ENCODE data around the gene MYO7B.

DNA sequence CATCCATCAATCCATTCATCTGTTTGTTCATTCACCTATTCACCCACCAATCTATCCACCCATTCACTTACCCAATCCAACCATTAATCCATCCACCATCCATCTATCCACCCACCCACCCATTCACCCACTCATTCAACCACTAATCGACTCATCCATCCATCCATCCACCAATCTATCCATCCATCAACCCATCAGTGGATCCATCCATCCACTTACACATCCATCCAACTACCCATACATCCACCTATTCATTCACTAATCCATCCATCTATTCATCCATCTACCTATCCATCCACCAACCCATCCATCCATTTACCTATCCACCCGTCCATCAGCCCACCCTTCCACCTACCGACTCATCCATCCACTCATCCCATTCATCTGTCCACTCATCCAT, 11.3 kb downstream of the MYO7B start:
- TF ChIP-seq, protein P1, sequence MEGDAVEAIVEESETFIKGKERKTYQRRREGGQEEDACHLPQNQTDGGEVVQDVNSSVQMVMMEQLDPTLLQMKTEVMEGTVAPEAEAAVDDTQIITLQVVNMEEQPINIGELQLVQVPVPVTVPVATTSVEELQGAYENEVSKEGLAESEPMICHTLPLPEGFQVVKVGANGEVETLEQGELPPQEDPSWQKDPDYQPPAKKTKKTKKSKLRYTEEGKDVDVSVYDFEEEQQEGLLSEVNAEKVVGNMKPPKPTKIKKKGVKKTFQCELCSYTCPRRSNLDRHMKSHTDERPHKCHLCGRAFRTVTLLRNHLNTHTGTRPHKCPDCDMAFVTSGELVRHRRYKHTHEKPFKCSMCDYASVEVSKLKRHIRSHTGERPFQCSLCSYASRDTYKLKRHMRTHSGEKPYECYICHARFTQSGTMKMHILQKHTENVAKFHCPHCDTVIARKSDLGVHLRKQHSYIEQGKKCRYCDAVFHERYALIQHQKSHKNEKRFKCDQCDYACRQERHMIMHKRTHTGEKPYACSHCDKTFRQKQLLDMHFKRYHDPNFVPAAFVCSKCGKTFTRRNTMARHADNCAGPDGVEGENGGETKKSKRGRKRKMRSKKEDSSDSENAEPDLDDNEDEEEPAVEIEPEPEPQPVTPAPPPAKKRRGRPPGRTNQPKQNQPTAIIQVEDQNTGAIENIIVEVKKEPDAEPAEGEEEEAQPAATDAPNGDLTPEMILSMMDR (IDR thresholded peaks at IDR 0.05) = no peak
- TF ChIP-seq POLR2AphosphoS5 (IDR thresholded peaks at IDR 0.05) = no peak

Measured in upper lobe of left lung (tissue), 4 donors.